IMR-90 (cell line): Measurements from ENCODE around the gene SMCHD1. TPM values are rescaled to one million over a fixed set of nuclear protein-coding genes. Genes with fewer than 3 reads are reported as not detected.

Experiments used
- ATAC-seq: fragments of 200-7000 bp; cut with Tn5 transposase; 2 replicates; pipeline ENCODE4 v1.9.1; 2020; ENCODE audit warnings: low read depth, mild to moderate bottlenecking, moderate library complexity
- BruUV-seq: library from RNA; stranded (reverse); fragments of 400-500 nt; replicated peaks from 2 replicates; lab custom pipeline; 2021; lab: Mats Ljungman, UMichigan
- CTCF ChIA-PET: fragments of 300-600 bp; formaldehyde crosslinking; extraction: SDS; loops from one replicate; lab custom pipeline; 2021; ENCODE audit warnings: antibody characterized with exemption; lab: Yijun Ruan, JAX
- POLR2A ChIA-PET: fragments of 300-600 bp; sonication (Branson Sonifier 250); formaldehyde crosslinking; loops from one replicate; lab custom pipeline; 2022; ENCODE audit warnings: antibody characterized with exemption; ENCODE audit not compliant: unreplicated experiment; lab: Charles Lee
- DNase-seq: peaks from one replicate; pipeline ENCODE4 v3.0.0; 2013
- H2AFZ ChIP-seq: replicated peaks from 2 replicates; pipeline ENCODE3; 2013; ENCODE audit warnings: low read length, mild to moderate bottlenecking; ENCODE audit not compliant: poor library complexity
- H2AK5ac ChIP-seq: 2 replicates; pipeline ENCODE4 v1.6.1; 2013; ENCODE audit warnings: low read depth, low read length, inconsistent platforms
- H2AK9ac ChIP-seq: replicated peaks from 2 replicates; pipeline ENCODE3; 2013; ENCODE audit warnings: mild to moderate bottlenecking, low read depth, low read length, moderate library complexity; ENCODE audit not compliant: poor library complexity
- H2BK120ac ChIP-seq: 2 replicates; pipeline ENCODE4 v1.6.1; 2013; ENCODE audit warnings: low read depth, low read length, inconsistent platforms
- H2BK15ac ChIP-seq: 3 replicates; pipeline ENCODE4 v1.6.1; 2013; ENCODE audit warnings: low read depth, low read length, inconsistent platforms
- H2BK20ac ChIP-seq: 2 replicates; pipeline ENCODE4 v1.6.1; 2013; ENCODE audit warnings: low read depth, mild to moderate bottlenecking, inconsistent platforms, low read length, moderate library complexity
- H2BK5ac ChIP-seq: 2 replicates; pipeline ENCODE4 v1.6.1; 2013; ENCODE audit warnings: mild to moderate bottlenecking, low read depth, low read length, inconsistent platforms; ENCODE audit not compliant: poor library complexity, severe bottlenecking
- H3K14ac ChIP-seq: replicated peaks from 2 replicates; pipeline ENCODE4 v1.6.1; 2013; ENCODE audit warnings: low read depth, low read length, inconsistent platforms
- H3K18ac ChIP-seq: 2 replicates; pipeline ENCODE4 v1.6.1; 2013; ENCODE audit warnings: low read depth, low read length, control low read depth
- H3K23ac ChIP-seq: 2 replicates; pipeline ENCODE4 v1.6.1; 2013; ENCODE audit warnings: low read depth, low read length, inconsistent platforms
- H3K27ac ChIP-seq: 2 replicates; pipeline ENCODE4 v1.5.1; 2013; ENCODE audit warnings: mild to moderate bottlenecking, control low read depth, low read length; ENCODE audit not compliant: insufficient read depth
- H3K27me3 ChIP-seq: 2 replicates; pipeline ENCODE4 v1.6.1; 2013; ENCODE audit warnings: low read length; ENCODE audit not compliant: control insufficient read depth, insufficient read depth
- H3K36me3 ChIP-seq: 2 replicates; pipeline ENCODE4 v1.6.1; 2013; ENCODE audit warnings: low read length, mixed read lengths; ENCODE audit not compliant: control insufficient read depth, insufficient read depth
- H3K4ac ChIP-seq: 2 replicates; pipeline ENCODE4 v1.6.1; 2013; ENCODE audit warnings: low read depth, low read length, inconsistent platforms
- H3K4me1 ChIP-seq: 2 replicates; pipeline ENCODE4 v1.6.1; 2013; ENCODE audit warnings: low read length, mixed read lengths; ENCODE audit not compliant: control insufficient read depth, insufficient read depth
- H3K4me2 ChIP-seq: 2 replicates; pipeline ENCODE4 v1.6.1; 2013; ENCODE audit warnings: low read depth, mild to moderate bottlenecking, control low read depth, low read length, moderate library complexity
- H3K4me3 ChIP-seq: 2 replicates; pipeline ENCODE4 v1.5.1; 2013; ENCODE audit warnings: low read depth, mild to moderate bottlenecking, control low read depth, low read length, moderate library complexity; ENCODE audit not compliant: insufficient read depth
- H3K56ac ChIP-seq: 2 replicates; pipeline ENCODE4 v1.6.1; 2013; ENCODE audit warnings: low read length, inconsistent platforms; ENCODE audit not compliant: insufficient read depth; ENCODE audit errors: extremely low read depth
- H3K79me1 ChIP-seq, 2 experiments: 2 replicates each; pipeline ENCODE4 v1.6.1; 2013; ENCODE audit warnings: low read length in 2 of 2, inconsistent platforms in 1 of 2, low read depth in 1 of 2
- H3K9ac ChIP-seq: 2 replicates; pipeline ENCODE4 v1.6.1; 2013; ENCODE audit warnings: low read depth, low read length, control low read depth
- H3K9me1 ChIP-seq: 2 replicates; pipeline ENCODE4 v1.6.1; 2013; ENCODE audit warnings: low read length, inconsistent platforms; ENCODE audit not compliant: insufficient read depth
- H3K9me3 ChIP-seq: 2 replicates; pipeline ENCODE4 v1.6.1; 2013; ENCODE audit warnings: low read length; ENCODE audit not compliant: control insufficient read depth, insufficient read depth
- H4K20me1 ChIP-seq: 2 replicates; pipeline ENCODE4 v1.6.1; 2013; ENCODE audit warnings: low read length, inconsistent platforms; ENCODE audit not compliant: insufficient read depth
- H4K5ac ChIP-seq: 2 replicates; pipeline ENCODE4 v1.6.1; 2013; ENCODE audit warnings: mild to moderate bottlenecking, low read depth, low read length, control low read depth
- H4K8ac ChIP-seq, 2 experiments: 2 replicates each; pipeline ENCODE4 v1.6.1; 2013; ENCODE audit warnings: low read depth in 2 of 2, low read length in 2 of 2, control low read depth in 1 of 2, inconsistent platforms in 1 of 2
- H4K91ac ChIP-seq: 2 replicates; pipeline ENCODE4 v1.6.1; 2013; ENCODE audit warnings: low read depth, low read length, inconsistent platforms; ENCODE audit not compliant: insufficient read depth
- CEBPB ChIP-seq: IDR thresholded peaks from 2 replicates; pipeline ENCODE4 v1.6.1; 2012; ENCODE audit warnings: low read depth, low read length, improper control_type of control experiment
- CHD1 ChIP-seq: IDR thresholded peaks from 2 replicates; pipeline ENCODE4 v1.6.1; 2012; ENCODE audit warnings: low read depth, low read length, improper control_type of control experiment
- CTCF ChIP-seq: conservative IDR thresholded peaks from 2 replicates; pipeline ENCODE4 v1.5.1; 2012; ENCODE audit warnings: mild to moderate bottlenecking, low read depth, low read length, improper control_type of control experiment
- ELK1 ChIP-seq: fragments of 150-350 bp; IDR thresholded peaks from 2 replicates; pipeline ENCODE4 v1.6.1; 2016; ENCODE audit warnings: low read depth, mild to moderate bottlenecking, low read length, moderate library complexity, borderline replicate concordance
- FOS ChIP-seq: fragments of 150-350 bp; IDR thresholded peaks from 2 replicates; pipeline ENCODE4 v1.6.1; 2016; ENCODE audit warnings: low read depth, low read length
- NFE2L2 ChIP-seq: fragments of 150-350 bp; IDR thresholded peaks from 2 replicates; pipeline ENCODE4 v1.6.1; 2016; ENCODE audit warnings: low read depth, mild to moderate bottlenecking, low read length
- POLR2A ChIP-seq: IDR thresholded peaks from 2 replicates; pipeline ENCODE4 v1.6.1; 2012; ENCODE audit warnings: mild to moderate bottlenecking, low read depth, low read length
- RAD21 ChIP-seq: IDR thresholded peaks from 2 replicates; pipeline ENCODE4 v1.6.1; 2012; ENCODE audit warnings: low read length, improper control_type of control experiment
- RCOR1 ChIP-seq: IDR thresholded peaks from 2 replicates; pipeline ENCODE4 v1.6.1; 2012; ENCODE audit warnings: mild to moderate bottlenecking, low read length, improper control_type of control experiment; ENCODE audit not compliant: insufficient replicate concordance
- RFX5 ChIP-seq: IDR thresholded peaks from 2 replicates; pipeline ENCODE4 v1.8.0; 2012; ENCODE audit warnings: low read depth, mild to moderate bottlenecking, low read length, moderate library complexity
- WGBS, 2 experiments: methylation state at CpG; one replicate each; pipeline versions ENCODE4 v1.1.5 to v1.1.7; 2013; ENCODE audit warnings: missing lambda C conversion rate in 2 of 2; ENCODE audit not compliant: insufficient read length in 1 of 2; ENCODE audit errors: extremely low coverage in 2 of 2; 5-methylcytosine and 5-hydroxymethylcytosine counted together
- dilution Hi-C: fragments of 300-500 bp; cut with HindIII; formaldehyde crosslinking; loops from one replicate; pipeline ENCODE4 v1.14.3; 2018; ENCODE audit warnings: low sequenced_read_pairs; ENCODE audit not compliant: unreplicated experiment
- in situ Hi-C: fragments of 300-500 bp; cut with MboI; formaldehyde crosslinking; loops from 3 replicates; pipeline ENCODE4 v1.14.3; 2019; ENCODE audit warnings: low sequenced_read_pairs, inconsistent platforms, mixed read lengths
- intact Hi-C: fragments of 100-400 bp; cut with micrococcal nuclease; formaldehyde crosslinking; loops from 2 replicates; pipeline ENCODE4 v1.10.0; 2022
- polyA plus RNA-seq, 3 experiments: library from polyadenylated mRNA; depleted of rRNA; stranded (reverse); fragments of >200 nt; gene quantifications; 2 replicates each; pipeline ENCODE4 v1.2.3, GENCODE V29; 2012; ENCODE audit warnings: low replicate concordance in 1 of 3
- total RNA-seq: library from RNA; depleted of rRNA; stranded (reverse); fragments of >200 nt; gene quantifications from 2 replicates; pipeline ENCODE4 v1.2.3, GENCODE V29; 2012
- TF ChIP-seq, protein P1 (sequence below): fragments of 150-350 bp; IDR thresholded peaks from 2 replicates; pipeline ENCODE4 v1.6.1; 2017; ENCODE audit warnings: mild to moderate bottlenecking, antibody characterized with exemption, low read length, low read depth

SMCHD1 gene
- total and polyA plus RNA-seq, 2 of the 4 experiments (the other 2 are of a cell fraction) = 14.8 to 47.3 TPM

- Histone ChIP-seq H4K20me1 (no peaks in the 10 kb centered on the region), H3K9me1 (no peaks in the 10 kb centered on the region), H3K14ac (no peak overlapping the region), H3K23ac (no peak overlapping the region), H2BK15ac (no peak overlapping the region), H3K4me2 (no peak overlapping the region), H3K4me3 (no peak overlapping the region), H4K8ac (no peak overlapping the region), H3K56ac (no peak overlapping the region), H2BK5ac (no peak overlapping the region), H3K9ac (no peak overlapping the region), H3K18ac (no peak overlapping the region), H3K4ac (no peak overlapping the region), H2AK9ac (no peak overlapping the region), H2AK5ac (no peak overlapping the region), H4K5ac (no peak overlapping the region), H3K79me1 (peaks cover 12 to 19% of the 10 kb centered on the region in 2 experiments), H2BK120ac (no peak overlapping the region), H2AFZ (no peak overlapping the region), H3K4me1 (peaks cover 2% of the 10 kb centered on the region; the same call in 1 of the 2 replicates), H3K36me3 (peaks cover 29% of the 10 kb centered on the region), H3K27me3 (no peaks in the 10 kb centered on the region), H2BK20ac (no peak overlapping the region), H3K9me3 (no peaks in the 10 kb centered on the region), H3K27ac (no peak overlapping the region), H4K91ac (no peak overlapping the region)
- intact Hi-C loops (no loop called here), dilution Hi-C loops (no loop called here), in situ Hi-C loops (no loop called here)
- ChIA-PET POLR2A (no interaction called here), CTCF (no interaction called here)
- no peak for TF ChIP-seq FOS
- no peak for TF ChIP-seq RAD21
- TF ChIP-seq ELK1 = no peak
- no peak for TF ChIP-seq CTCF
- no peak for TF ChIP-seq CHD1
- TF ChIP-seq CEBPB = no peak
- TF ChIP-seq NFE2L2 = no peak
- TF ChIP-seq, protein P1, sequence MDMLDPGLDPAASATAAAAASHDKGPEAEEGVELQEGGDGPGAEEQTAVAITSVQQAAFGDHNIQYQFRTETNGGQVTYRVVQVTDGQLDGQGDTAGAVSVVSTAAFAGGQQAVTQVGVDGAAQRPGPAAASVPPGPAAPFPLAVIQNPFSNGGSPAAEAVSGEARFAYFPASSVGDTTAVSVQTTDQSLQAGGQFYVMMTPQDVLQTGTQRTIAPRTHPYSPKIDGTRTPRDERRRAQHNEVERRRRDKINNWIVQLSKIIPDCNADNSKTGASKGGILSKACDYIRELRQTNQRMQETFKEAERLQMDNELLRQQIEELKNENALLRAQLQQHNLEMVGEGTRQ = no peak
- TF ChIP-seq RCOR1 = no peak
- TF ChIP-seq RFX5 = no peak
- no peak for TF ChIP-seq POLR2A
- no CpG with 5 or more reads among the region's 4 CpGs for WGBS, 2 experiments
- ATAC-seq (no peak), DNase-seq (no peak)
- no TSS peak for BruUV-seq
Observed at GRCh38 chr18:2709316-2709715, 53.8 kb downstream of the SMCHD1 start.
